Common myeloid progenitor, CD34-positive (primary cell): ENCODE results near the gene CLMP.
"Not testable (repeated sequence)": the region's sequence is repeated elsewhere in the genome, so short reads cannot be mapped to it uniquely, and the experiment has no call there.

Experiments
- CTCF ChIA-PET: fragments of 350-600 bp; sonication (Branson Sonifier 250); formaldehyde crosslinking; loops from one replicate; lab custom pipeline; 2021; ENCODE audit warnings: antibody characterized with exemption; lab: Charles Lee
- POLR2A ChIA-PET: fragments of 350-600 bp; sonication (Branson Sonifier 250); formaldehyde crosslinking; loops from one replicate; lab custom pipeline; 2021; ENCODE audit warnings: antibody characterized with exemption; lab: Charles Lee
- DNase-seq, 3 donors: peaks; one replicate each; pipeline versions ENCODE4 v3.0.0 to v3.0.0-alpha.2; 2013
- H3K27ac ChIP-seq, 2 experiments: 1 replicate in 1 of 2; 2 replicates in 1 of 2; pipeline ENCODE4 v1.7.0; 2013; ENCODE audit warnings: inconsistent platforms in 2 of 2, low read length in 2 of 2, mild to moderate bottlenecking in 2 of 2, low read depth in 1 of 2, moderate library complexity in 1 of 2; ENCODE audit not compliant: severe bottlenecking in 2 of 2, insufficient read depth in 1 of 2, poor library complexity in 1 of 2
- H3K27me3 ChIP-seq, 5 experiments: replicated peaks in 2 of 5; 1 replicate in 3 of 5; 2 replicates in 2 of 5; pipeline versions ENCODE4 v1.6.1 to v1.7.0; 2013; ENCODE audit warnings: low read length in 4 of 5, mild to moderate bottlenecking in 2 of 5, moderate library complexity in 2 of 5, inconsistent platforms in 1 of 5; ENCODE audit not compliant: insufficient read depth in 5 of 5, control insufficient read depth in 4 of 5
- H3K36me3 ChIP-seq, 4 experiments: 1 replicate in 2 of 4; 2 replicates in 2 of 4; pipeline versions ENCODE4 v1.6.1 to v1.7.0; 2013; ENCODE audit warnings: low read length in 3 of 4, control low read depth in 1 of 4, mild to moderate bottlenecking in 1 of 4; ENCODE audit not compliant: control insufficient read depth in 4 of 4, insufficient read depth in 4 of 4
- H3K4me1 ChIP-seq, 4 experiments: 1 replicate in 3 of 4; 2 replicates in 1 of 4; pipeline versions ENCODE4 v1.6.1 to v1.7.1; 2013; ENCODE audit warnings: low read length in 3 of 4, mild to moderate bottlenecking in 3 of 4, control low read depth in 1 of 4, inconsistent platforms in 1 of 4, moderate library complexity in 1 of 4; ENCODE audit not compliant: control insufficient read depth in 4 of 4, insufficient read depth in 4 of 4; ENCODE audit errors: control extremely low read depth in 1 of 4
- H3K4me3 ChIP-seq, 7 experiments: 1 replicate in 4 of 7; 2 replicates in 3 of 7; pipeline versions ENCODE4 v1.5.1 to v1.7.0; 2013; ENCODE audit warnings: mild to moderate bottlenecking in 7 of 7, low read length in 6 of 7, moderate library complexity in 6 of 7, inconsistent platforms in 2 of 7, low read depth in 2 of 7, control low read depth in 1 of 7; ENCODE audit not compliant: insufficient read depth in 4 of 7, control insufficient read depth in 1 of 7; ENCODE audit errors: extremely low read depth in 1 of 7
- H3K9me3 ChIP-seq, 5 experiments: 1 replicate in 4 of 5; 2 replicates in 1 of 5; pipeline versions ENCODE4 v1.6.1 to v1.7.1; 2013; ENCODE audit warnings: low read length in 4 of 5, mild to moderate bottlenecking in 2 of 5, inconsistent platforms in 1 of 5, low read depth in 1 of 5, moderate library complexity in 1 of 5; ENCODE audit not compliant: control insufficient read depth in 4 of 5, insufficient read depth in 2 of 5; ENCODE audit errors: control extremely low read depth in 1 of 5
- WGBS: methylation state at CpG from one replicate; pipeline ENCODE4 v1.1.5; 2013; ENCODE audit not compliant: insufficient coverage; 5-methylcytosine and 5-hydroxymethylcytosine counted together

CLMP gene

DNA sequence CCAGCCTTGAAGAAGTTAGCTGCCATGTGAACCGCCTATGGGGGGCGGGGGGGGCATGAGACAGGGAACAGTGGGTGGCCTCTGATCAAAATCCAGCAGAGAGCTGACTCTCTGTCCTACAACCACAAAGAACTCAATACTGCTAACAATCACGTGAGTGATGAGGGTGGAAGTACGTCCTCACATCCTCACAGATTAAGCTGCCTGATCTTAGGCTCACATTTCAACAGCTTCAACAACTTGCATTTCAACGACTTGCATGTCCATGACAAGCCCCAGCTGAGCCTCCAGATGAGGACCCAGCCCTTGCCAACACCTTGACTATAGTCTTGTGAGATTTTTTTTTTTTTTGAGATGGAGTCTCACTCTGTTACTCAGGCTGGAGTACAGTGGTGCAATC, 51.6 kb downstream of the CLMP start:
- WGBS = 93% methylated on average over 3 of the region's 5 CpGs
- H3K9me3 ChIP-seq = no peaks in the 10 kb centered on the region
- CTCF ChIA-PET = interaction anchor here (0.6 to 1.1 kb wide), 2 partner anchors 33 to 719 kb away, joined by 4 to 7 read pairs; no protein-coding TSS in a partner anchor
- H3K27ac ChIP-seq = no peak overlapping the region
- H3K27me3 ChIP-seq = no peaks in the 10 kb centered on the region
- no peak for DNase-seq
- POLR2A ChIA-PET = no interaction called here
- H3K4me1 ChIP-seq = no peaks in the 10 kb centered on the region
- no peaks in the 10 kb centered on the region for H3K36me3 ChIP-seq
- no peak overlapping the region for H3K4me3 ChIP-seq

DNA sequence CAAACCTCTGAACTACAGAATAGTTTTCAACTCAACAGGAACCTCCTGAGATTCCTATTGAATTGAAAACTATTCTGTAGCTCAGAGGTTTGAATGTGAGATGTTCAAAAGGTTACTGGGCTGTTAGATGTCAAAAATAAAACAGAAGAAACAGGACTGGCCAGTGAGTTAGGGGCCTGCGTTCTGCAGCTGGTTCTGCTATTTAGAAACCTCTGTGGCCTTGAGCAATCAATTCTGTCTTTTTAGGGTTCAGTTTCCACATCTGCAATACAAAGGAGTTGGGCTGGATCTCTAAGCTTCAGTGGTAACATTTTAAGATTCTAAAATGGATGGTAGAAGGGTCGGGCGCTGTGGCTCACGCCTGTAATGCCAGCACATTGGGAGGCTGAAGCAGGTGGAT, 55.8 kb downstream of the CLMP start:
- POLR2A ChIA-PET = no interaction called here
- CTCF ChIA-PET = interaction anchor here (0.7 kb wide), 1 partner anchor 28 kb away, joined by 3 read pairs; no protein-coding TSS in a partner anchor

DNA sequence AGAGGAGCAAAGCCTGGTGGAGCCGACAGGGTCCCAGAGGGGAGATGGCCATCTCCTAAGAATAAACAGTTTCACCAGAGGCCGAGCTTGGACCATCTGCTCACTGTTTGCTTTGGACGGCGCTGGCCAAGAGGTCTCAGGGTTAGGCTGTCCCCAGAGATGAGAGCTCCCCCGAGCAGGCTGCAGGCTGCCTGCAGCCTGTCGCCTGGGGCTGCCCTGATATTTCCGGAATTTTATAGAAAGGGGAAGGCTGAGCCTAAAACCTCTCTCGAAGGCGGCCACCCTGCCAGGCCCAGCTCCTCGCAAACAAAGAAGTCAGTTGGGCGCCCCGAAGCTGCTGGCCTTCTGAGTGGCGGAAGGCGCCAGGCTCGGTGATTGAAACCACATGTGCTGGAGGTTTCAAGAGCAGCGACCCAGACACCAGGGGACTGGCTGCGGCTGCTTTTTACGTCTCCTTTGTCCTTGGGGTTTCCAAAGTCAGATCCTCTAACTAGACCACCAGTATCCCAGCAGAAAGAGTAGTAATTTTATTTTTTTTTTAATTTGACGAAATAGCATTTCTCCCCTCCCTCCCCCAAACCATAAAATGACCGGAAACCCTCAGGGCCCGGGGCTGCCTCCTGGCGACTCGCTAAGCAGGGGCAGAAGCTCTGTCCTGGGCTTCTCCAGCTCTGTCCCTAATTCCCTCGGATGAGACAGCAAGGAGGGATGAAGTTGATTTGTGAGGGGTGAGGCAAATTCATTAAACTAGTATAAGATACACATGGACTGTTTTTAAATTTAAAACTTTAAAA, 57.4 kb downstream of the CLMP start:
- peak overlapping the region in 1 of 7 experiments; percentile 42 for H3K4me3 ChIP-seq

More for the DNA sequence above, 55.8 kb downstream of the CLMP start:
- Histone ChIP-seq H3K27me3 (no peaks in the 10 kb centered on the region), H3K27ac (no peak overlapping the region), H3K36me3 (no peaks in the 10 kb centered on the region), H3K4me3 (no peak overlapping the region), H3K4me1 (peaks cover 0 to 12% (median 10%) of the 10 kb centered on the region in 4 experiments), H3K9me3 (no peaks in the 10 kb centered on the region)
- 98% methylated on average over 4 of the region's 4 CpGs for WGBS
- no peak for DNase-seq

DNA sequence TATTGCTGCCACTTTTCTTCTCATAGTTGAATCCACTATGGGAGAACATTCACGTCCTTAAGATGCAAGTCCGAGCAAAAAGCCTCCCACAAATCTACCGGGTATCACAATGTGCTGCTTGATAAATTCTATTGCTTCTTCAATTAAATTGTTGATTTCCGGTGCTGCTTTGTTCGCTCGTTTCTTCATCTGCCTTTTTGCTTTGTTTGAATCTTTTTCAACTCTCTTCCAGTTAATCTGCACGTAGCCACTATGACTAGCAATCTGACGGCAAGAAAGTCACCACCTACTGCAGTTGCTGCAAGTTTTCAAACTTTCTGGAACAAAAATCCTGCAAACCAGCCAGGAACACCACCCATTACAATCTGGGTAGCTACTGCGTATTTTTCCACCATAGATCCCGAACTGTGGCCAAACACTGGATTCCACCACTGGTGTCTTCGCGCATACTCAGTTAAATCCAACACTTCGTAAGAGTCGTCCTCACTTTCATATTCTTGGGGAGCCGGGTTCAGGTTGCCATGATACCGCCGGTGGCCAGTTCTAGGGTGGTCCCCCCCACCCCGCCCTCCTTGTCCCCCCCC, 59.1 kb downstream of the CLMP start:
- H3K4me1 ChIP-seq = peaks cover 0 to 12% (median 10%) of the 10 kb centered on the region in 4 experiments
- no peaks in the 10 kb centered on the region for H3K27me3 ChIP-seq
- no peaks in the 10 kb centered on the region for H3K36me3 ChIP-seq
- no peaks in the 10 kb centered on the region for H3K9me3 ChIP-seq
- DNase-seq = no peak
- ChIA-PET POLR2A (no interaction called here), CTCF (interaction anchor here (1.2 to 1.9 kb wide), 2 partner anchors 10 to 28 kb away, joined by 3 to 4 read pairs; no protein-coding TSS in a partner anchor)
- H3K27ac ChIP-seq = no peak overlapping the region
- 98% methylated on average over 11 of the region's 18 CpGs for WGBS
- no peak overlapping the region for H3K4me3 ChIP-seq

More for the DNA sequence above, 57.4 kb downstream of the CLMP start:
- CTCF ChIA-PET = interaction anchor here (1.4 kb wide), 1 partner anchor 110 kb away, joined by 5 read pairs; no protein-coding TSS in a partner anchor
- Histone ChIP-seq H3K27me3 (no peaks in the 10 kb centered on the region), H3K27ac (peak overlapping the region in 1 of 2 experiments; percentile 22), H3K36me3 (no peaks in the 10 kb centered on the region), H3K9me3 (no peaks in the 10 kb centered on the region), H3K4me1 (peaks cover 0 to 12% (median 10%) of the 10 kb centered on the region in 4 experiments)
- peak; percentile 38 to 85 (median 69) for DNase-seq
- POLR2A ChIA-PET = interaction anchor here (0.7 kb wide), 1 partner anchor 15 kb away, joined by 4 read pairs; no protein-coding TSS in a partner anchor
- WGBS = 31% methylated on average over 11 of the region's 24 CpGs

DNA sequence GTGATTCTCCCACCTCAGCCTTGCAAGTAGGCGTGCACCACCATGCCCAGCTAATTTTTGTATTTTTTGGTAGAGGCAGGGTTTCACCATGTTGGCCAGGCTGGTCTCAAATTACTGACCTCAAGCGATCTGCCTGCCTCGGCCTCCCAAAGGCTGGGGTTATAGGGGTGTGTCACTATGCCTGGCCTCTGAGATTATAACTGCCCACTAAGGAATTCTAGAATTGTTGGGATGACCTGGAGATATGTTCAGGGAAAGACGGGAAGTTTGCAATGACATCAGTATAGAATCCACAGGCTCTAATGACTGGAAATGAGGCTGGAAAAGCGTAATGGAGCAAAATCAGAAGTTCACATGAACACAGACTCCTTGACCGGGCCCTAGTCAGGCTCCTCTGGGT, 62.2 kb downstream of the CLMP start:
- no peak for DNase-seq
- H3K4me3 ChIP-seq = no peak overlapping the region
- H3K27me3 ChIP-seq = no peaks in the 10 kb centered on the region
- CTCF ChIA-PET = no interaction called here
- no peak overlapping the region for H3K27ac ChIP-seq
- WGBS = 100% methylated on average over 5 of the region's 6 CpGs
- peaks cover 0 to 7% (median 7%) of the 10 kb centered on the region in 4 experiments for H3K4me1 ChIP-seq
- POLR2A ChIA-PET = no interaction called here
- H3K36me3 ChIP-seq = no peaks in the 10 kb centered on the region
- H3K9me3 ChIP-seq = no peaks in the 10 kb centered on the region

DNA sequence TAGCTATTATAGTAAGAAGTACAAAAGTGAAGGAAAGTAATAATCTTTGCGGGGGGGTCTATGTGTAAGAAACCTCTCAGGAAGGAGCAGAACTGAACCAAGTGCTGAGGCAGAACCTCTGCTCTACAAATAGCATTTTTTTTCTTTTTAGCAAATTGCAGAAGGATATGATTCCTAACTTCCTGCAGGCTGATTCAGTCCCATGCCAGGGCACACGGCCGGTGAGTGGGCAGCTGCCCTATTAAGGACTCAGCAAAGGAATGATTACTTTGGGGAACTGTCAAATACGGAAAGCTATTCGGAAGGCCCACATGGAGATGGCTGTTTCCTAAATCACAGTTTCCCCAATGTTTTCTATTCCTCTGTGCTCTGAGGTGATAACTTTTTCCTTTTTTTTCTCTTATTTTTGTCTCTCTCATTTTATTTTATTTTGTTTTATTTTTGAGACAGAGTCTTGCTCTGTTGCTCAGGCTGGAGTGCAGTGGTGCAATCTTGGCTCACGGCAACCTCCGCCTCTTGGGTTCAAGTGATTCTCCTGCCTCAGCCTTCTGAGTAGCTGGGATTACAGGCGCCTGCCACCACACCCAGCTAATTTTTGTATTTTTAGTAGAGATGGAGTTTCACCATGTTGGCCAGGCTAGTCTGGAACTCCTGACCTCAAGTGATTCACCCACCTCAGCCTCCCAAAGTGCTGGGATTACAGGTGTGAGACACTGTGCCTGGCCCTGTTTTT, 62.8 kb downstream of the CLMP start:
- H3K4me1 ChIP-seq, CTCF ChIA-PET, POLR2A ChIA-PET, H3K9me3 ChIP-seq, DNase-seq, H3K27ac ChIP-seq, H3K27me3 ChIP-seq, H3K4me3 ChIP-seq, H3K36me3 ChIP-seq: not testable (repeated sequence)
- 17% methylated on average over 2 of the region's 8 CpGs for WGBS
